NCI-H69 (cell line): Measurements from ENCODE around the gene SLC25A21.

Experiments
- DNase-seq: peaks from one replicate; lab custom pipeline; 2025; lab: John Stamatoyannopoulos, UW

The SLC25A21 gene

DNA sequence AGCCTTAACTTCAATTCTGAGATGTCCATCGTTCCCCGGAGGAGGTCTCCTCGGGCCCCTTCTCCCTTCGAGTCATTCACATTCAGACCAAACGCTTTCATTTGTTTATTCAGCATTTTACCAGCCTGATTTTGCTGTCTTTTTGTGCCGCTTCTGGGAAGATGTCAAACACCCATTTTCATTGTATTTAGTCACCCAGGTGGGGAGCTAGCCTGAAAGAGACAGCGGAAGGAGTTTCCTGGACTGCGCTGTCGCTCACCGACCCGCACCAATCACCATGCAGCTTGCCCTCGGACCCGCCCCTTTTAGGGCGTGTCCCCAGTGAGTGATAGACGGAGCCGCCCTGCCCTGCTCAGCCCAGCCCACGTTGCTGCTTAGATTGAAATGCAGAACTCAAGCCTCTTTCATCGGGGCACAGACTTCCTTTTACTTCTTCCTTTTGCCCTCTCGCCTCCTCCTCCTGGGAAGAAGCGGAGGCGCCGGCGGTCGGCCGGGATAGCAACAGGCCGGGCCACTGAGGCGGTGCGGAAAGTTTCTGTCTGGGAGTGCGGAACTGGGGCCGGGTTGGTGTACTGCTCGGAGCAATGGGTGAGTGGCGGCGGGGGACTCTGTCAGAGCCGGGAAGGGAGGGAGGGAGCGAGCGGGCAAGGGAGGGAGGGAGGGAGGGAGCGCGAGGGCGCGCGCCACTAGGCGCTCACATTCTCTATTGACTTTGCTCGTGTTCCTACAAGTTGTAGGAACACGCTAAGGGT is 510.7 kb downstream of the SLC25A21 start, which contains the start of gene PAX9:
Gene PAX9 (plus strand): TSS at position 355 of the 752 bp plus-strand sequence. CDS start 230 bp downstream, at position 585.
- peak; percentile 99 for DNase-seq

DNA sequence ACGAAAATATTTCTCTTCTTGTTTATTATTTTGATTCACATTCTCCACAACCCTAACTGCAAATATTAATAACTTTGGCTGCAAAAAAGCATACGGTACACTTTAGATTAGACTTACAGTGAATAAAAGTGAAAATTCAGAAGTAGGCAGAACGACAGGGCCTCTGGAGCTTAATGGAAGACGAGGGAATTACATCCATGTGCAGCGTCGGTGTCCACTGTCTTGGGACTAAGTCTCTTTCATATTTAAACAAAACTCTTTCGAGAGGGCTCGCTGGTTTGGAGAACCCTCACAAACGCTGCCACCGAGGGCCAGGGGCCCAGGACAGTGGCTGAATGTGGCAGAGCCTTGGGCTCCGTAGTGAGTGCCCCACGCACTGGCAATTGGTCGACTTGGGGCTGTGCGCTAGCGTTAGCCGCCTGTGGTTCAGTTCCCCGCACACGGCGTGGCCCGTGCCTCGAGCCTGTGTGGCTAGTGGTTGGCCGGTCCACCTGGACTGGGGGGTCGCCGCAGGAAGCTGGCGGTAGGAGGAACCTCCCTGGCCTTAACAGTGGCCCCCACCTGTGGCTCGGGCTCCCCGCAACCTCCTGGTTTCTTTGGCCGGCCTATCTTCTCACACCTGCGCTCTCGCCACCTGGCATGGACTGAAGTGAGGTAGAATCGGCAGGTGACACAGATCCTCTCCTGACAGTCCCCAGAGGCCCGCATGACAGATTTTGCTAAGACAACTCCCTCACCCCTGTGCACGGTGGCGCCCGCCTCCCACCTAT is 511.5 kb downstream of the SLC25A21 start:
- peak; percentile 91 for DNase-seq

DNA sequence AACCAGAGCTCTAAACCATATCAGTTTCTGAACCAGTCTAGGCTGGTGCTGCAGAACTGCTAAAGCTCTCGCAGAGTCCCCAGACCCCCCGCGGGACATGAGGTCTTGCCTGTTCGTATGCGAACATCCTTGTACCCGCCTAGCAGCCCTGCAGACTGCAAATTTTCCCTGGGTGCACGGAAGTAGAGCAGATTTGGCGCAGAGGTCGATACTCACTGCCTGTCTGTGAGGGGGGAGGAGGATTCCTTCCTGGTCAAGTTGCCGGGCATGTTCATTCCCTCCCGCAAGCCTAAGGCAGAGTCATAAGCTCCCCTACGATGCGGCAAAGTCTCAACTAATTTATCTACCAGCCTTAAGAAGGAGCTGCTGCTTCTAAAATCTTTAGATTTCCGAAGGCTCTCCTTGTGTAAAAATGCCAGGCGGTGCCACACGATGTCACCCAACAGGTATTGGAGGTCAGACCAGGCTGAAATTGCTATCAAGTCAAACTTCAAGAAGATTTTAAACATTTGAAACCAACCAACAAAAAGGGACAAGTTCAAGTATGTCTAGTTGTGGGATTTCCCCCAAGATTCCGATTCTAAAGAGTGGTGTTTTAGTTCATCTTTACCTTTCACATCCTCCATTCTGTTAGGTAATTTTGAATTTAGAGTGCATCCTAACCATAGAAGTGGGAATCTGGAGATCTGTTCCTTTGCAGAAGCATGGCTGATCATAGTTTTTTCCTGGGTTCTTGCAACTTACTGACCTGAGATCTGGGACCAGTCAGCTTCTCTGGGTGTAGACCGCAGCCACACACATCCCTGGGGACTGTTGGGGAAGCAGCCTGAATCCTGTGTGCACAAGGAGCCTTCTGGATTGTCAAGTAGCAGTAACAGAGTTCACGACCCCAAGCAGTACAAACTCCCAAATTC is 512.3 kb downstream of the SLC25A21 start:
- DNase-seq: peak; percentile 58

DNA sequence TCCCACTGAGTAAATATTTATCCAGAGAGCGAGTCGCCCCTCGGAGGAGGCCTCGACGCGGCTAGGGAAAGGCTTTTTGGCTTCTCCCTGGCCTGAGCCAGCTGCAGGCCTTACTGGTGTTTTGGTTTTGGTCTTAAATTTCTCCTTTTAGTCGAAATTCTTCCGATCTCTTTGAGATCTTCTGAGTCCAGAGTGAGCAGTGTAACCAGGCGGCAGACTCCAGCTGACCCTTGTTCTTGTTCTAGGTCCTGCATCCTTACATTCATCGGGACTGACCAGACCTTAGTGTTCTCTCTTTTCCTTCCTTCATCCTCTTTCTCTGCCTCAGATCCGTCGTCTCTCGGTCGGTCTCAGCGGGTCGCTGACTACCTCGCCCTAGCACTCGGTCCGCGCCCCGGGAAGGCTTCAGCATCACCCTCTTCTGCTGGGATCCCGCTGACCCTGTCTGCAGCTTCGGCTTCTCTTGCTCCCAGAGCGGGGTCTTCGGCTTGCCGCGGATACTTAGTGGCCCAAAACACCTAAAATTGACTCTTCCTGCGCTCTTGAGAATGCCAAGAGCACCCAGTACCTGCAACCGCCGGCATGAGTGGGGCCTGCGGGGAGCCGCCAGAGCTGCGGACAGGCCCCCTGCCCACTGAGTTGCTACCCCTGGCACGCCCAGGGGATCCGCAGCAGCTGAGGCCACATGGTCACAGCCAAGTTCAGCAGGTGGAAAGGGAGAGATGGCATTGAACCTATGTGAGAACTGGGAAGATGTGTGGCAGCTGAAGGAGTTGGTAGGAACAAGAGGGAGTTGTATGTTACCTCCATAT is 513.2 kb downstream of the SLC25A21 start:
- no peak for DNase-seq

DNA sequence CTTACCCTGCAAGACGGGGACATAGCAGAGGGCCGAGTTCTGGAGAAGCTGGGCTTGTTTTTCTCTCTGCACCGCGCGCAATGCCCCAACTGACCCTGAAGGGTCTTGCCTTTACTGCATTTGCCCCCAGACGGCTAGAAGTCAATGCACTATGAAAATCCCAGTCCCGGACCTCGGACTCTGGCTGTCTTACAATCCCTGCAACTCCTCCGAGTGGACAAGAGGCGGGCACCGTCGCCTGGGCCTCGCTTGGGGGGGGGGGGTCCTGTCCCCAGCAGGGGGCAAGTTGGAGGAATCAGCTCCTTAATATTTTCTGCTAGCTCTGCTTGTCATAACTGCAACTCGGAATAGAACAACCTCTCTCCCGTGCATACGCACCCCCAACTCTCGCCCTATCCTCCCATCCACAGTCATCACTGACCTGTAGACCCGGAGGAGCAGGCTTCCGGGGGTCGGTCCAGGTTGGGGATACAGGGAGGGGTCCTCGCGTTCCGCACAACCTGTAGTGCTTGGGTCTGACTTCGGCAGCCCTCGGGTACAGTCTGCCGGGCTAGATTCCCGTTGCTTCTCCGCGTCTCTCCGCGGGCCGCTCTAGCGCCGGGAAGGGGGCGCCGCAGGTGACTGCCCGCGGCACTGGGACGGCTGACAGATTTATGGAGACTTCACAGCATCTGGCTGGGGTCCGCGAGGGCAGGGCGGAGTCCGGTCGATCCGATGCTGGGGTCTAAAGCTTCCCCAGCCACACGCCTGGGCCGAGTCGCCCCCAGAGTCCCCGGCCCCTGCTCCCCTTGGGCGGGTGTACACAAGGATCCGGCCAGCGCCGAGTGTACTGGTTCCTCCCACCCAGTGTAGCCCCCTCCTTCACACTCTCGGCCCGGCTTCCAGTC is 514.0 kb downstream of the SLC25A21 start:
- peak; percentile 96 for DNase-seq

DNA sequence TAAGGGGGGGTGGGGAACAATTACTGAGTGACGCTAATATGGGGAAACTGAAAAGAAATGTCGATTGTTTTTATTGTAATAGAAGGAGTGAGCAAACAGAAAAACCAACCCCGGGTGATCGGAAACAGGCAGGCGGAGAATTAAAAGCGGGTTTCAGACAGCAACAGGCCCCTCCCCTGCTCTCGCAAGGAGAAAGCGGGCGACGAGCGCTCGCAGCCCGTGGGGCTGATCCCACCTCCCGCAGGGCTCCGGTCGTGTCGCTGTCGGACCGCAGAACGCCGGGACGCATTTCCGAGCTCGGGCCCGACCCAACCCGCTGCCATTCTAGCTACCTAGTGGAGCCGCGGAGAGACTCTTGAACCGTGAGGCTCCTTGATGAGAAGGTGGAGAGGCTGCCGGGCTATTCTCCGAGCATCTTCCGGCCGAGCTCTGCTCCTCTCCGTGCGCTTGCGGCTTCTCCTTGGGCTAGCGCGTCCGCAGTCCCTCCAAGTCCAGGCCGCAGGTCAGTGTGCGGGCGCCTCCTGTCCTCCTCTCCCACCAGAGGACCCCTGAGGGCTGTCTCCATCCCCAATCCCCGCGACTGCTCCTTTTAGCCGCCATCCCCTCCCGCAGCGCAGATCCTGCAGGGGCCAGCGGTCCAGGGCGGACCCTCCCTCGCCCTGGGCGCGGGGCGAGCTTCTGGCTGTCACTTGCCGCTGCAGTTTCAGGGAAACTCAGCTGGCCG is 514.8 kb downstream of the SLC25A21 start:
- peak; percentile 90 for DNase-seq

DNA sequence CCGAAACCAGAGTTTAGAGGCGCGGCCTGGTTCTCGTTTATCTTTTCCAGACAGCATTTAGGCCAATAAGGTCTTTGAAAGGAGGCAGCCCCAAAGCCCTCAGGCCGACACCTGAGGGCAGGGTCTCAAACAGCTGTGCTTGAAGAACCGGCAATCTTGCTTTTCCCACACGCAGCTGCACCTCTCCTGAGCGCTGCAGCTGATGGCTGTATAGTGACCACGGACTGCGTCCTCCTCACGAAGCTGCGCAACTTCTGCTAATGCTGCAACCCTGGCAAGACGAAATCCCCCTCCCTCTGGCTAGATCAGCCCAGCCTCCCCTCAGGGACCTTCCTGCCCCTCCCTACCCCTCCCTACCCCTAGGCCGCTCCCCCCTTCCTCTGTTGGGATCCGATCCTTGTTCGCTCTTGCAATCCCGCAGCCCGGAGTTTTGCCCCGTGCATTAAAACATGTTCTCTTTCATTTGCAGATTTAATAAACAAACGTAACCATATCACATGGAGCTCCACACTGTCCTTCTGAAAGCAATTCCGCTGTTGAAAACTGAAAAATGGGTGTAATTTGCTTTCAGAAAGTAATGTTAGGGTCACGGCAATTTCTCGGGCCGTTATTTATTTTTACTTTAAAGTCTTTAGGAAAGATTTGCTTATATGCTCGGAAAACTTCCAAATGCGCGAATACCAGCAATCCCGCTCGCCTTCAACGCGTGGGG is 515.6 kb downstream of the SLC25A21 start:
- DNase-seq: peak; percentile 87

DNA sequence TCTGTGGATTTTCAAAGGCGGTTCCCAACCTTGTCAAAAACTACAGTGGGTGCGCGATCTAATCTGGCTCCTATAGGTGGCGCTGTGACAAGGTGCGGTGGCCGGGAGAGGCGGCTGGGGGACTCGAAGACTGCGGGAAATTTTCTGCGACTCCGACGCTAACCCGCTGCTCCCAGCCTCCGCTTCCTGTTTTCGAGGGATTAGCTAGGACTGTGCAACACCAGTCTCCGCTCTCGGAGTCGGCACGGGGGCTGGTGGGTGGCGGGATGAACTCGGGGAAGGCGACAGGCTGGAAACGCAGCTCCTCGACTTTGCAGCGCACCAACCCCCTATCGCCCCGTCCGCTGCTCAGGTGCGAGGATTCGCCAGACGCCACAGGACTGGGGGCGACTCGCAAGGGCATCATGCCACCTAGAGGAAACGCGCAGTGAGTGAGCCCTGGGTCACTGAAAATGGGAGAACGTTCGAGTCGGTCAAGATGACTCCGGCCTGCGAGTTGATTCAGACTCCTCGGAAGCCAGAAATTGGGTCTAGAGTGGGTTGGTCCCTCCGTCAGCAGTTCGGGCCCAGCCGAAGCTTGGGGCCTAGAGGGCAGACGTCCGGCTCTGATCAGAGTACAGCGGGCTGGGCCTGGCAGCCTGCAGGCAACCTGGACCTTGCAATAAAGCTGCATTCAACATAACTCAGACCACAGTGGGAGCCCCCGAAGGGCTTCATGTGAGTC is 516.3 kb downstream of the SLC25A21 start:
- peak; percentile 86 for DNase-seq

DNA sequence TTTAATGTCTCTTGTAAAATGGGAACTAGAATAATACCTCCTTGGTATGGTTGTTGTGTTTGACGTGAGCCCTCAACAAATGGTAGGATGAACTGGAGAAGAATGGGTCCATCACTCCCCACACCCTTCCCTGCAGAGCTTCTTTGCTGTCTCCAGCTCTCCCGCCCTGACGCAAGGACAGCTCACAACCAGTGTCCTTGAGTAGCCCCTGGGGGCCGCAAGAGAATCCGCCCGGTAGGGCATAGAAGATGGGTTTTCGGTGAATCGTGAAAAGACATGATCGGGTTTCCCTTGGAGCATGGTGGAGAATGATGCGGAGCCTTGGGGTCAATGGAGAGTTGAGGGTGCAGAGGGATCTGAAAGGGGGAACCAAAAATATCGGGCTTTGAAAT is 516.8 kb downstream of the SLC25A21 start:
- DNase-seq: no peak

DNA sequence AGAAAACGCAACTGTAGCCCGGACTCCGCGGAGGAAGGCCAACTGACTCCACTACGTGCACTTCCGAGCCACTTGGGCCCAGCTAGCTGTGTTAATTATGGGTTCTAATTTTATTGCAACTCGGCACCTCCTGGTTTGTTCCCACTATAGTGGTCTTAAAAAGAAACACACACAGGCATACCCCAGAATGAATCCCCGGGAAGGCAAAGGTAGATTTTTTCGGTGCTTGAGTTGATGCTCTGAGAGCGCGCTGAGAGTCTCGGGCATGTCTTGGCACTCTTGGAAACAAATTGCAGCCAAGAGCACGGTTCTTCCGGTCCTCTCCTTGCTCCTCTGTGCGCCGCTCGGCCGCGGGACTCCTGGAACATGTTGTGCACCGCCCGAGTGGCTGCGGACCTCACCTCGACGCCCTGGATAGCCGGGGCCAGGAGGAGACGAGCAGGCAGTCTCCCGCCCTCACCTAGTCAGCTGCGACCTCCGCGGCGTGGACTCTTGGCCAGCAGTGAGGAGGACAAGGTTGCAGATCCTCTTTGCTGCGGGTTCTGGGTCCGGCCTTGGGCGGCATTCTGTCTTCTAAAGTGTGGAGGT is 517.5 kb downstream of the SLC25A21 start:
- no peak for DNase-seq

DNA sequence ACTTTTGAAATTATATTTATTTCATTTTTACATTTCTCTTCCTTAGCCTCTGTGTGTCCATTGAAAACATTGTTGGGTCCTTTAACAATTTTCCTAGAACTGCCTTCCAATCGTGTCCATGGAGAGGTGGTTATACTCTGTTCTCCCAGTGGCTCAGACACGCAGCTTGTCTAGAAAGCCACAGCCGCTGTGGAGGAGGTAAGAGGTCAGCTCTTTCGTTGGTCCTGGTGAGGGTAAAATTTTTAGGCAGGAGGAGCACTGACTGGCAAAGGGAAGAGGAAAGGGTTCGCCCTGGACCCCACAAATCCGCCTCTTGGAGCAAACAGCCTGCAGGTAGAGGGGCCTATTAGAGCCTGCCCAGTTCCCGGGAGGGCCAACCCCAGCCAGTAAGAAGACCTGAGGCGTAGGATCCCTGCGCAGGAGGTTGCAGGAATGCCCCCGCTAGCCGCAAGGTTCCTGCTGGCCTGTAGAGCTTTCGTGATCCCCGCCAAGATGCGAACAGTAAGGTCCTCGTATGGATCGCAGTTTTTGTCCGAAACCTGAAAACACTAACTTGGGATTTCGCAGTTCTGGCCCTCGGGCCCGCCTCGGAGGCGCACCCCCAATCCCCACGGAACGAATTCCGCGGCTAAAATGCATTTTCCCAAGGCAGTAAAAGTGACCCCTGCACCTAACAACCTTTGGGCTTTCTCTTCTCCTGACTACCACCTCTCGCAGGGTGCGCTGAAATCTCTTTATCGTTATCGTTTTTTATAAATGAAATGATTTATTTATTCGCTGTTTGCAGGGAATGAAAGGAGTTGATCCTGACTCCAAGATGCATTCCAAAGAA is 518.2 kb downstream of the SLC25A21 start:
- DNase-seq: no peak

DNA sequence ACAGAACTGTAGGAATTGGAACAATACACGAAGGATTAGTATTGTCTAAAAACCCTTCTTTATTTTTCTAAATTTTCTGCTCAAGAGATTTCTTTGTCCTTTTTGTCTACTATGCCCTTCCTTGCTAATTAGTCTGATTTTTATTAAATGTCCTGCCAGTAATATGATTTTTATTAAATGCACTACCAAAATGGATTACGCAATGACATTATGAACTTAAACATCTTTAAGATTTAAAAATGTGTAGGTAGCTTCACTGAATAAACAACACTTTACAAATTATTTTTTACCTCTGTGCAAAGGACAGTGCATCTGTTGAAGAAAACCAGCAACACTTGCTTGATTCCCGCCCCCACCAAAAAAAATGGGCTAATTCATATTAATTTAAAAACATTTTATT is 519.0 kb downstream of the SLC25A21 start:
- no peak for DNase-seq

DNA sequence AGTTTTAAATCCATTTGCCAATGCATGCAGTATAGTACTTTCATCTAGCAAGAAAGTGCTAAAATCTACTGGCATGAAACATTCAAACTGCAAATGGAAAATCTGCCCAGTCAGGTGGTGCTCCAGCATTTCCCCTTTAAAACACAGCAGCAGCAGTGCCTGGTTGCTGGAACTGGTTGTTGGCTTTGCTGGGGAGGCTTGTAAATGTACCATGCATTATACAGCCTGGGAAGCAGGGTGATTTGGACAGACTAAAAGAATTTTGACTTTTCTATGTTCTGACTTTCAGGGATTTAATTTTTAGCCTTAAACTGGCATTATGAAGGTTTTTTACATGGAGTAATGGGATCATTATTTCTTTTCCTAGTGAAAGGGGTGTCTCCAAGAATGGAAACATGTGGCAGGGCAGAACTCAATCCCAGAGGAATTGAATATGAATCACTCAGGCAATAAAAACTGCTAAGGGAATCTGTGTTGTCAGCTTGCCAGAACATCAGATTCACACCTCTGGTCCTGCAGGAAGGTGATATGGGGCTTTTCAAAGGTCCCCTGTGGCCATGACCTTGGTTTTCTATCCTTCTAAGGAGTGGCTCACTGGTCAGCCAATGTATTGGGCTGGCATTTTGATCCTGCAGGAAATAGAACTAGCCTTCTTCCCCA is 519.7 kb downstream of the SLC25A21 start:
- DNase-seq: peak; percentile 92

DNA sequence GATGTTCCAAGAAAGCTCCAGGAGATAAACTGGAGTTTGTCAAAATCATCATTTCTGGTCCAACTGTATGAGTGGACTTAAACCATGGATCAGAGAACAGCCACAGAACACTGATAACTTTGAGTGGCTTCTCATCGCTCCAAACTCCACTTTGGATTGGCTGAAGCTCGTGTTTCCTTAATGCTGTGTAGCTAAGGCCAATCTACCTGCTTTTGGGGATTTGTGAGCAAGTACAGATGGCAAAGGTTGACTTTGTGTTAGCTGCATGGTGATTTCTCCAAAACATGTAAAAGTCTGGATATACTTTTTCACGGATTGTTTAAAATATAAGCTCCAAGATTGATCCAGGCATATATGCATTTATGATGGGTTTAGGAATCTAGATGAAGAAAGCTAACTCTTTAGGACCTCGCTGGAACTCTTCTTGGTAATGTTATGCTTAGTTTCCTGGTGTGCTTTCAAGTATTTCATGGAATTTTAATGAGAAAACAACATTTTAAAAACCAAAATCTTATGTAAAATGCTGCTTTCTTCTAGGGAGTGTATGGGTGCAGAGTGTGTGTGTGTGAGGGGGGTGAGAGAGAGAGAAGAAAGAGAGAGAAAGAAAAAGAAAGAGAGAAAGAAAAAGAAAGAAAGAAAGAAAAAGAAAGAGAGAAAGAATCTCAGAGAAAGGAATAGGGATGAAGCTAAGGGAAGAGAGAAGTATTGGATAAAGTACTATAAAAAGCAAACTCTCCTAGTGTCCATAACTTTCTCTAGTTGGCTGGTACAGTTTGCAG is 522.3 kb downstream of the SLC25A21 start:
- no peak for DNase-seq
